GM21528 (cell line): ENCODE data around the gene SOX12.
"Not testable (repeated sequence)": the region's sequence is repeated elsewhere in the genome, so short reads cannot be mapped to it uniquely, and the experiment has no call there.

Experiments used
- ATAC-seq: cut with Tn5 transposase; IDR thresholded peaks from one replicate; pipeline ENCODE4 v1.9.1; 2021; ENCODE audit warnings: mild to moderate bottlenecking, moderate library complexity; ENCODE audit not compliant: unreplicated experiment, low FRiP score

Gene SOX12

DNA sequence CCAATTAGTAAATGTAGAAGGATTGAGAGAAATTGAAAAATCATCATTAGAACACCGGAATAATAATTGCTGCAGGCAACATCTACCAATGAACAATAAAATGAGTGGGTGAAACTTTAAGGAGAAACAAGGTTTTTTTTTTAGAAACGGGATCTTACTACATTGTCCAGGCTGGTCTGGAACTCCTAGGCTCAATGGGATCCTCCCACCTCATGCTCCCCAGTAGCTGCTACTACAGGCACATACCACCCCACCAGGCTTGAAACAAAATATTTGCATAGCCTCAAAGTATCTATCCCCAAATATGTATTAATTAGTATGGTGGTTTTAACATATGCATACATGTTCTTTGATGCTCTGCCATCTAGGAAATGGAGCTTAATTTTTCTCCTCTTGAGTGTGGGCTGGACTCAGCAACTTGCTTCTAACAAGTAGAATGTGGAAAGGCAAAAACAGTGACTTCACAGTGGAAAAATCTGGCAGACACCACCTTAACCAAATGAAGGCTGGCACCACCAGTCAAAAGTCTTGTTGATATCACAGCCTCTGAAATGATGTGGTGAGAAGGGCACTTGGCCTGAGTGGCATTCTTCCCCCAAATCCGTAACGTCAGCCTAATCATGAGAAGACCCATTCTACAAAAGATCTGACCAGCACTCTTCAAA lies 33.7 kb downstream of the SOX12 start:
- ATAC-seq, result no peak

- peak; percentile 62 for ATAC-seq
Measured at GRCh38 chr20:361561-361960, 36.2 kb downstream of the SOX12 start.

DNA sequence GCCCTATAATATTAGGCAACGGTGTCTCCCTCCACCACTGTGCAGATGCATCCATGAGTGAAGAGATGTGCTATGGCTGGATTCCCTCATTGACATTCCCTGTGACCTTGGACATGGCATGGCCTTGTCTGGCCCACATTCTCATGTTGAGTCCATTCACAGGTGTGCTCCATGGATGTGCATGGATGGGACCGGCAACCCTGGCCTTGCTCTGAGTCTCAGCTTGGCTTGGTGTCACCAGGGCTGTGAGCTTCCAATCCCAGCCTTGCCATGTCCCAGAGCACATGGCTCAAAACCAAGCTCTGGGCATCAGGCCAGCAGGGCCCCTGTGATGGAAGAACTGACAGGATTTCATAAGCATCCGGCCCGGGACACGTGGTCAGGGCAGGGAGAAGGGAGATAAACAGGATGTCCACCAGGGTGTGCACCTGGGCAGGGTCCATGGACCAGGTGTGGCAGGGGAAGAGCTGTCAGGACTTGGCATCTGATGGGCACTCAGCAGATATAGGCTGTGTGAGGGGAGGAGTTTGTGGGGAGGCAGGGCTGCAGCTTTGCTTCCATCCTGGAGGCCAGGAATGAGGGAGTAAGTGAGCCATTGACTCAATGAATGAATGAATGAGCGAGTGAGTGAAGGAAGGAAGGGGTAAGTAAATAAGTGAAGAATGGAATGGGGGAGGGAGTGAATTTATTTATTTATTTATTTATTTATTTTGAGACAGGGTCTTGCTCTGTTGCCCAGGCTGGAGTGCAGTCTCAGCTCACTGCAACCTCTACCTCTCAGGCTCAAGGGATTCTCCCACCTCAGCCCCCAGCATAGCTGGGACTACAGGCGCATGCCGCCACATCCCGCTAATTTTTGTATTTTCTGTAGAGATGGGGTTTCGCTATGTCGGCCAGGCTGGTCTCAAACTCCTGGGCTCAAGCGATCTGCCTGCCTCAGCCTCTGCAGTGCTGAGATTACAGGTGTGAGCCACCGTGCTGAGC lies 37.2 kb downstream of the SOX12 start:
- no peak for ATAC-seq

- no peak for ATAC-seq
Measured at GRCh38 chr20:363319-364078, 38.1 kb downstream of the SOX12 start.

DNA sequence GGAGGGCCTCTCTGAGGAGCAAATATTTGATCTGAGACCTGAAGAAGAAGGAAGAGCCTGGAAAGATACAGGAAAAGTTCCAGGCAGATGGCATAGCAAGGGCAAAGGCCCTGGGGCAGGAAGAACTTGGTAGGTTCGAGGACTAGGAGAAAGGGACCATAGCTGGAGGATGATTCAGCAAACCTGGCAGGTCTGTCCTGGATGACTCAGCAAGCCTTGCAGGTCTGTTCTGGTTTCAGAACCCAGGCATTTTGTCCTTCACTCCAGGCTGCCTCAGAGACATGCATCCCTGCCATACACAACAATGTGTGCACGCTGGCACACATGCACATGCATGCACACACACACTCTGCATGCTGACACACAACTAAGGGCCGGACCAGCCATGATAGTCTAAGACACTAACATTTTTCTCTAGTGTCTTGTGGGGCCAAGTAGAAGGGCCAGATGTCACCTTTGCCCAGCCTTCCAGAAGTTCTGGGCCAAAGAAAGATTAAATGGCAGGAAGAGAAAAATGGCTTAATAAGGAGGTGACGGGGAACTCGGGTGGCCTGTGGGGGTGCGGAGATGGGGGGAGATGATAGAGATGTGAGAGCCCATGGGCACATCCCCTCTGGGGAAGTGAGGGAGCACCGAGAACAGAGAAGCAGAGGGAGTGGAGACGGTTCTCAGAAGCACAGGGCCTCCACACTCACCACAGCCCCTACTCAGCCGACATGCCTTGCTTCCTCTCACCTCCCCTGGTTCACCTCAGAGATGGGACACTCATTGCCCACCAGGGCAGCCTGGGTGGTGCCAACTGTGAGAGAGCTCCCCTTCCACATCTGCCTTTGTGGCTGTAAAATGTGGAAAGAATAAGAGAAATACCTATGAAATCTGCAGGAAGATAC lies 39.8 kb downstream of the SOX12 start:
- no peak for ATAC-seq

DNA sequence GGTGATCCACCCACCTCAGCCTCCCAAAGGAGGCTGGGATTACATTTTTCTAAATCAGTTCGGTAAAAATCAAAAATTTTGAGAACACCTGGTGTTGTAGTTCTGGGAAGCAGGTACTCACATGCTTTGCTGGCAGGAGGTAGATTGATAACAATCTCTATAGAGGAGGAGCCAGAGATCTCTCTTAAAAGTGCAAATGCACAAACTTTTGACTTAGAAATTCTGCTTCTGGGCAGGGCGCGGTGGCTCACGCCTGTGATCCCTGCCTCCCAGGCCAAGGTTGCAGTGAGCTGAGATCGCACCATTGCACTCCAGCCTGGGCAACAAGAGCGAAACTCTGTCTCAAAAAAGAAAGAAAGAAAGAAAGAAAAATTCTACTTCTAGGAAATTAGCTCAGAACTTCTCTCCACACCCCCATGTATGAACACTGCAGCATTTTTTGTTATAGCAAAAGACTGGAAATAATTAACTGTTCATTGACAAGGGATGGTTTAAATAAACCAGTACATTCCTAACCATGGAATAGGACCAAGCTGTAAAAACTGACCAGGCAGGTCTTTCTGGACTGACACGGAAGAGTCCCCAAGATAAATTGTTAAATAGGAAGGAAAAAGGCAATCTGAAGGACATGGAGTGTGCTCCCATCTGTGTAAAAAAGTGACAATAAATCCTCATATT lies 40.8 kb downstream of the SOX12 start:
- ATAC-seq, result no peak

DNA sequence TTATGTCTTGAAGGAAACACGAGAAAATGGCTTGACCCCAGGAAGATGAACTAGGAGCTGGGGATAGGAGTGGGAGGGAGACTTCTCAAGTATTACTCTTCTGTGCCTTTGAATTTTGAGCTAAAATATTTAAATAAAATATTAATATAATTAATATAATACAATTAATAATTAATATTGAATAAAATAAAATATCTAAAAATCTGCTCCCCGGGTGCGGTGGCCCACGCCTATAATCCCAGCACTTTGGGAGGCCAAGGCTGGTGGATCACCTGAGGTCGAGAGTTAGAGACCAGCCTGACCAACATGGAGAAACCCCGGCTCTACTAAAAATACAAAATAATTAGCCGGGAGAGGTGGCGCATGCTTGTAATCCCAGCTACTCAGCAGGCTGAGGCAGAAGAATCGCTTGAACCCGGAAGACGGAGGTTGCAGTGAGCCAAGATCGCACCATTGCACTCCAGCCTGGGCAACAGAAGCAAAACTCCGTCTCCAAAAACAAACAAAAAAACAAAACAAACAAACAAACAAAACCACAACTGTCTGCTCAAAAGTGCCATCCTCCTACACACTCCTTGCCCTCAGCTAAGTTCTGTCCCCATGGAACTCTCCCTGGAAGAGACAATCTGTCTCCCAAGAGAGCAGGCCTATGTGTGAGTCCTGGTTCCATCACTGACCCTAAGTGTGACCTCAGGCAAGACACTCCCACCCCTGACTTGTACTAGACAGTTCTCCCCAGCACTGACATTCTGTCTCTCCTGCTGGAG lies 41.5 kb downstream of the SOX12 start:
- no peak for ATAC-seq

DNA sequence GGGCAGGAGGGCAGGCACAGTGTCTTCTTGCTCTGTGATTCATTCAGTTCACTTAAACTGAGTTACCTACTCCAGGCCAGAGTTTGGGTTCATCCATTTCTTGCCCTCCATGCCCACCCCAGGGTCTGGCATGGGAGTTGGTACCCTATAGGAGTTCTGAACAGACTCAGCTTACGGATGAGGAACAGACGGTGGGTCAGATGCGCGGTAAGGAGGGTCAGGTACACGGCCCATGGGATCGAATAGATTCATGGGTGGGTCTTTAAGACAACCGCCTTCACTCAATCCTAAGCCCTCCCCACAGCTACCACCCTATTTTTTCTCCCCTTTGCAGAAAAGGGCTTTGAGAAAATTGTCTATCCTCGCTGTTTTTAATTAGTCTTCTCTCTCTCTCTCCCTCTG lies 42.1 kb downstream of the SOX12 start:
- no peak for ATAC-seq

DNA sequence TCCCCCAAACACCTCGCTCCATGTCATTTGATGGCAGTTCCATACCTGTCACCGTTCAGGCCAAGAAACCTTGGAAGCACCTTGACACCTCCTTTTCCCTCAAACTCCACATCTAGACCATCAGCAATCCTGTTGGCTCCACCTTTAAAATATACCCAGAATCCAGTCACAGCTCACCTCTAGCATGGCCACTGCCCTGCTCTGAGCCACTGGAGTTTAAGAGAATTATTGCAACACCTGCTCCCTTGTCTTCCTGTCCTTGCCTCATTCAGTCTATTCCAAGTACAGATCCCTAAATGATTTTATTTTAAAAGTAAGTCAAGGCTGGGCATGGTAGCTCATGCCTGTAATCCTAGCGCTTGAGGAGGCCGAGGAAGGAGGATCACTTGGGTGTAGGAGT lies 43.6 kb downstream of the SOX12 start:
- ATAC-seq, result no peak

DNA sequence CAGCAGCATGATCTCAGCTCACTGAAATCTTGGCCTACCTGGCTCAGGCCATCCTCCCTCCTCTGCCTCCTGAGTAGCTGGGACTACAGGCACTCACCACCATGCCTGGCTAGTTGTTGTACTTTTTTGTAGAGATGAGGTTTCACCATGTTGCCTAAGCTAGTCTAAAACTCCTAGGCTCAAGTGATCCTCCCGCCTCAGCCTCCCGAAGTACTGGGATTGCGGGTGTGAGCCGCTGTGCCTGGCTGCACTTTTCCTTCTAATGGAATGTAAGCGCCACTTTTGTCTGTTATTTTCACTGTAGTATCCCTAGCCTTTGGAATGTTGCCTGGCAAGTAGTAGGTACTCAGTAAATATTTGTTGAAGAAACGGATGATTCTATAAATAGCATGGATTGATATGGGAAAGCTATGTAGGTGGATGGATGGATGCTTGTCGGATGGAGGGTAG lies 44.8 kb downstream of the SOX12 start:
- ATAC-seq, result no peak

DNA sequence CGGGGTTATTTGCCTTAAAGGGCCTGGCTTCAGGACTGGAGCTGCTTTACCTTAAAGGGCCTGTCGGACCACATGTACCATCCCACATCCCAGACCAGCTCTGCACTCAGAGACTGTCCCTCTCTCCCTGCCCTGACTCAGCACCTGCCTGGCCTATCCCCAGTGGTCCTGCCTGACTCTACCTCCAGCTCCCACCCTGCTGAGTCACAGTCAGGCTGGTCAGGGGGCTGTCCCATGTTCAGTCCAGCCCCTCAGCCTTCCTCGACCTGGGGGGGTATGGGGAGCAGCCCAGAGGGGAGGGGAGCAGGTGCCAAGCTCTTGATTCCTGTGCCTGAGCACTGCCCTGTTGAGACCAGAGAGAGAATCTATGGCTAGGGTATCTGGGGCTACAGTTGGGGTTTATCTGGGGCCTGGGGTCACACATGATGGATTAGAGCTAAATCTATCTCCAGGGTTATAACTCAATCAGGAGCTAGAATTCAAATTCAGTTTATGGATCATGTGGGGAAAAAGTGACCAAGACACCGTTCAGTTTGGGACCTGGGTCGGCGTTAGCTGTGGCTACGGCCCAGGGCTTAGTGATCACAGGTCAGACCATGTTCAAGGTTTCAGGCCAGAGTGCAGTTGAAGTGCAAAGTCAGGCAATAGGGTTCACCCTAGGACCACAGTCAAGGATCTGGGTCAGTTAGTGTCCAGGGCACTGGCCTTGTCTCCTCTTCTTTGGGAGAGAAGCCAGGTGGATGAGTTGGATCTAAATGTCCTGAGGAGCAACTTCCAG lies 45.8 kb downstream of the SOX12 start:
- ATAC-seq, result no peak

GRCh38 chr20:371755-372542 lies 46.6 kb downstream of the SOX12 start:
- ATAC-seq, result no peak

DNA sequence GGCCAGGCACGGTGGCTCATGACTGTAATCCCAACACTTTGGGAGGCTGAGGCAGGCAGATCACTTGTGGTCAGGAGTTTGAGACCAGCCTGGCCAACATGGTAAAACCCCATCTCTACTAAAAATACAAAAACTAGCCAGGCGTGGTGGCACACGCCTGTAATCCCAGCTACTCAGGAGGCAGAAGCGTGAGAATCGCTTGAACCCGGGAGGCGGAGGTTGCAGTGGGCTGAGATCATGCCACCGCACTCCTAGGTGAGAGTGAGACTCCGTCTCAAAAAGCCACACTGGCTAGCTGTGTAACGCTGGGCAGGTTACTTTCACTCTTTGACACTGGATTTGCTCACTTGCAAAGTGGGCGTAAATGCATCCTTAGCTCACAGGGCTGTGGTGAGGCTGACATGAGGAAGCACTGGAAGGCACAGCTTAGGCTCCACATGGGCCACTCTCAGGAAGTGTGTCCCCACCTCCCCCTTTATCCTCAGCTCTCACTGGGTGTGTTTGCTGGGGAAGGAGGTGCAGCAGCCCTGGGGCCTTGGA lies 47.3 kb downstream of the SOX12 start:
- ATAC-seq, result not testable (repeated sequence)

- ATAC-seq, result no peak
Measured at GRCh38 chr20:373171-373890, 48.0 kb downstream of the SOX12 start.

- ATAC-seq, result no peak
Measured at GRCh38 chr20:375265-375889, 50.0 kb downstream of the SOX12 start.

- no peak for ATAC-seq
Measured at GRCh38 chr20:376089-376488, 50.7 kb downstream of the SOX12 start.
